ENCODE results near the gene TMED1. TPM values are rescaled to one million over a fixed set of nuclear protein-coding genes. Genes with fewer than 3 reads are reported as not detected.
"Not testable (repeated sequence)": the region's sequence is repeated elsewhere in the genome, so short reads cannot be mapped to it uniquely, and the experiment has no call there.

TMED1 gene
- total RNA-seq, result 16.4 TPM

DNA sequence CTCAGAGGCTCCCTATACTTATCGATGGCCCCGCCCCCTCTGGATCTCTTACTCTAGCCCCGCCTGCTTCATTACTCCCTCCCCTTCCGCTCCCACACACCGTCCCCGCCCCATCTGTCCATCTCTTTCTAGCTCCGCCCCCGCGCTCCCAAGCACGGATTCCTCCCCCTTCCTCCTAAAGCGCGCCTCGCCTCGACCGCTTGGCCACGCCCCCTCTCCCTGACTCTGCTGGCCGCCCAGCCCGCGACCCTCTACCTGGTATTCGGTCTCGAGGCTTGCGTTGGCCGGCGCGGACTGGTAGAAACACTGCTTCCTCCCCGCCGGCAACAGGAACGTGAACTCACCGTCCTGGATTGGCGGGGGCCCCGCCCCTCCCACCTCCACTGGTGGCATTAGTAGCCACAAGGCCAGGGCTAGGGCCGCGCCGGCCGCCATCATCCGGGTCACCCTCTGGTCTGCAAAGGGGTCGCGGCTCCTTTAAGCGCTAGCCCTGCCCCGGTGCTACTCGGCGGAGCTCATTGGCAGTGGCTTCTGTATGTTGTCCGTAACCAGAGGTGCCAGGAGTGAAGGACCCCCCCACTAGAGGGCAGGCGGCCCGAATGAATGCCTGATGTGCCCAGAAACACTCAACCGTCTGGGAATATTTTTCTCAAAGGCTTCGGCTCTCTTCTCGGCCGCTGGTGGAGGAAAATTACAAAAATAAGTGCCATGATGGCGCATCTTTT is at the start of gene TMED1:
Gene TMED1, minus strand, starts transcription at position 459 of the 725 bp plus-strand sequence. Its CDS starts 21 bp downstream, at position 438.
- ATAC-seq, result peak; percentile 95

DNA sequence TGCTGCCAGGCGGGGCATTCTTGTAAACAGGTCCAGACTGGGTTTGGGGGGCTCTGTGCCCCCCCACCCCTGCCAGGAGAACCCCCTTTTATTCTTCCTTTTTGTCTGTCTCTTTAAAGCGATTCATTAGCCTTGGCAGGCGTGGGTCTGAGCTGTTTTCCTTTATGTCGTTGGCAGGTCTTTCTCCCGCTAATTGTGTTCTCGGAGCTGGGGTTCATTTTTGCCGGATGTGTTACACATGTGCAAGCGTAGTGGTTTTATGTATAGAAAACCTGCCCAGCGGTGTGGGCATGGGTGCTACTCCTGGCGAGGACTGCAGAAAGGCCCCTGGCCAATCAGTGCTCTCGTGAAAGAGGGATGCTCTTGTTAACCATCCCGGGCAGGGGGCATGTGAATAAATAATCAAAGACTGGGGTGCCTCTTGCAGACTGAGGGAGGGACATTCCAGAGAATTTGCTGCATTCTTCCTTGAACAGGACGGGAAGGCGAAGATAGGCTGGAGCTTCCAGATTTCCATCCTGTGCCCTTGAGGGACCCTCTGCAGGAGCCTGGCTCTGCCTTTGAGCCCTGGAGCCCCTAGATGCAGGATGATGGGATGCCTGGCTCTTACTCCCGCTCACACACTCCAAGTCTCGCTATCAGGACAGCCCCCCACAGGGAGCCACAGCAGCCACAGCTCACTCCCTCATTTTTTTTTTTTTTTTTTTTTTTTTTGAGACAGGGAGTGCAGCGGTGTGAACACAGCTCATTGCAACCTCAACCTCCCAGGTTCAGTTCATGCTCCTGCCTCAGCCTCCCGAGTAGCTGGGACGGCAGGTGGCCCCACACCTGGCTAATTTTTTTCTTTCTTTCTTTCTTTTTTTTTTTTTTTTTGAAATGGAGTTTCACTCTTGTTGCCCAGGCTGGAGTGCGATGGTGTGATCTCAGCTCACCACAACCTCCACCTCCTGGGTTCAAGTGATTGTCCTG is 49.5 kb upstream of the TMED1 start:
- ATAC-seq, result no peak

- ATAC-seq, result peak; percentile 12
Measured at GRCh38 chr19:10884274-10884673, 48.3 kb upstream of the TMED1 start.

DNA sequence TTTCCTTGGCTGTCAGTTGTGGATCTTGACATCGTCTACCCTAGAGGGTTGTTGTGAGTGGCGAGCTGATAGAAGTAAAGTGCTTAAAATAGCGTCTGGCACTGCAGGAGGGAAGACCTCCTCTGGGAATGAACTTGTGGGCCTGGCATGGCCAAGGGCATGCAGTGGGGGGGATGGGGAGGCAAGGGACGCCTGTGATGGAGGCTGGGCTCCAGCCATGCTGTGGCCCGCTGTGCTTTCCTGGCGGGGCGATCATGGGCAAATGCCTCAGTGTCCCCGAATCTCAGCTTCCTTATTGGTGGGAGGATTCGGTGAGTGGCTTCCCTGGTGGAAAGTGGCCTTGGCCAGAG is 46.1 kb upstream of the TMED1 start:
- no peak for ATAC-seq

- no peak for ATAC-seq
Measured at GRCh38 chr19:10881403-10882107, 45.5 kb upstream of the TMED1 start.

- no peak for ATAC-seq
Measured at GRCh38 chr19:10878253-10878652, 42.2 kb upstream of the TMED1 start.

DNA sequence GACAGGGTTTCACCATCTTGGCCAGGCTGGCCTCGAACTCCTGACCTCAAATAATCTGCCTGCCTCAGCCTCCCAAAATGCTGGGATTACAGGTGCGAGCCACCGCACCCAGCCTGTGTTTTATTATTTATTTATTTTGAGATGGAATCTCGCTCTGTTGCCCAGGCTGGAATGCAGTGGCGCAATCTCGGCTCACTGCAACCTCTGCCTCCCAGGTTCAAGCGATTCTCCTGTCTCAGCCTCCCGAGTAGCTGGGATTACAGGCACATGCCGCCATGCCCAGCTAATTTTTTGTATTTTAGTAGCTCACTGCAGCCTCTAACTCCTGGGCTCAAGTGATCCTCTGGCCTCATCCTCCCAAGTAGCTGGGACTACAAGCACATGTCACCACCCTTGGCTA is 41.6 kb upstream of the TMED1 start:
- ATAC-seq, result not testable (repeated sequence)

- no peak for ATAC-seq
Measured at GRCh38 chr19:10876459-10877240, 40.6 kb upstream of the TMED1 start.

DNA sequence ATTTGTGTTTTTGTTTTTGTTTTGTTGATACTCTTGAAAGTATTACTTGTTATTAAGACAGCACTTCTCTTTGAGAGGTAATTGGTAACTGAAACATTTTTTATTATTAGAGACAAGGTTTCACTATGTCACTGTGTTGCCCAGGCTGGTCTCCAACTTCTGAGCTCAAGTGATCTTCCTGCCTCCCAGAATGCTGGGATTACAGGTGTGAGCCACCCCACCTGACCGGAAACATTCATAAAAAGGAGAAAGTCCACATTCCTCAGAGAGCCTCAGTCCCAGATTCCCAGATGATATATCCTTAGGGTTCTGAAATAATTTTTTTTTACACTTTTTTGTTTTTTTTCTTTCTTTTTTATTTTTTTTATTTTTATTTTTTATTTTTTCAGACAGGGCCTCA is 38.0 kb upstream of the TMED1 start:
- no peak for ATAC-seq

DNA sequence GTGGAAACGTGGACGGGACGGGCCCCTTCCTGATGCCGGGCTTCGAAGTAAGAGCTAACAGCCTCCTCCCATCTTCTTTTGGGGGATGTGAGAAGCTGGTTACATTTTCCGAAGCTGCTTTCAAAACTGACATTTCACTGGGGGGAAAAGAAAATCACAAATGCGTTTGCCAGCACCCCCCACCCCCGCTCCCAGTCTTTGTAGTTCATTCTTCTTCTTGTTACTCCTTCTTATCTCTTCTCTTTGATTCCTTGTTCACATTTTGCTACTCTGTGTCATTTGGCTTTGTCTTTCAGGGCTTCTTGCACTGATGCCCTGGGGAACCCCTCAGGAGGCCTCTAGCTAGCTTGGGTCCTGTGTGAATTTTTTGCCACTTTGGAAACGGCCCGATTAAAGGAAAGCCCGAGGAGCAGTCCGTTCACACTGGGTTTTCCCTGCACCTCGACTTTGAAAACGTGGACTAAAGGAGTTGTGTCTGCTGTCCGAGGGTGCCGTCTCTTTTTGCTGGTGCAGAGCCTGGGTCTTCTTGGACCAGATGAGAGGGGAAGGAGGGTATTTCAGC is 36.6 kb upstream of the TMED1 start:
- ATAC-seq, result no peak

GRCh38 chr19:10871711-10872545 is 35.9 kb upstream of the TMED1 start:
- ATAC-seq, result peak; percentile 1

DNA sequence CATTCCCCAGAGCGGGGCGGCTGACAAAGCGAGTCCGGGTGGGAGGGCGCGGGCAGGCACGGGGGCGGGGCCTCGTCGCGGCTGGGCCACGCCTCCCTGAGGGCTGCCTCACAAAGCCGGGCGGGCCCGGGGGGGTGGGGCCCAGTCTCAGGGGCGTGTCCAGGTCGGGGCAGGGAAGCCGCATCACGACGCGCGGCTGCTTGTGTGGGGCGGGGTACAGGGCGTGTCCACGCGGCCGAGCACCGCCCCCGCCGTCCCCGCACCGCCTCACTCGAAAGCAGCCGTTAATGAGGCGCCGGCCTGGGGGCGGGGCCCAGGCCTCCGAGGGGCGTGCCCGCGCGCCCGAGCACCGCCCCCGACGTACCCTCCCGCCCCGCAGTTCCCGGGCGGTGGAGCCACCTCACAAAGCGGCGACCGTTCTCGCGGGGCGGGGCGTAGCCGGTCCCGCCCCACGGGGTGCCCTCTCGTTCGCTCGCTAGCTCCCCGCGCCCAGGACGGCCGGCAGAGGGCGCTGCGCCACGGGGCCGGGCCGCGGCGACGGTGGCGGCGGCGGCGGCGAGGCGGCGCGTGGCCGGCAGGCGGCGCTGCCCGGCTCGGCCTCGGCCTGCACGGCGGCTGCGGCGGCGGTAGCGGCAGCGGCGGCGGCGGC is 35.1 kb upstream of the TMED1 start, which contains the start of gene CARM1:
Gene CARM1, plus strand, starts transcription at position 599 of the 649 bp plus-strand sequence. CDS start 150 bp downstream, outside the sequence.
- ATAC-seq, result peak; percentile 96

DNA sequence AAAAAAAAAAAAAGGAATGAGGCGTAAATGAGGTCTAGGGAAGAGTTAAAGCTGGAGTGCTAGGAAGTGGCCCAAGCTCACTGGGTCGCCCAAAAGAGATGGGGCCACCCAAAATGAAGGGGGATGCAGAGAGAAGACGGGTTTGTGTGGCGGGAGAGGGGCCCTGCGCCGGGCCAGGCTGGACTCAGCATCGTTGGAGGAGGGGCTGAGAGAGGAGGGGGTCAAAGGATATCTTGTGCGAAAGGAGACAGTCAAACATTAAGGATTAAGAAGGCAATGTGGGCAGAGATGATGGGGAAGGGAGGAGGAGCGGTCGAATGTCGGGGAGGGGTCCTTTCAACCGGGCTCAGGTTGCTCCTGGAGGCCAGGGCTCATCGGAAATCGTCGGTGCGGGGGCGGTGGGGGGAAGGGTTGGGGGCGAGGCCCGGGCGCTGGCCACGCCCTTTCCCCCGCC is 34.5 kb upstream of the TMED1 start:
- no peak for ATAC-seq

GRCh38 chr19:10869872-10870311 is 33.9 kb upstream of the TMED1 start:
- not testable (repeated sequence) for ATAC-seq

GRCh38 chr19:10868872-10869547 is 33.0 kb upstream of the TMED1 start:
- no peak for ATAC-seq

GRCh38 chr19:10866495-10866894 is 30.5 kb upstream of the TMED1 start:
- ATAC-seq, result no peak

- peak; percentile 72 for ATAC-seq
Measured at GRCh38 chr19:10864538-10864899, 28.5 kb upstream of the TMED1 start.

DNA sequence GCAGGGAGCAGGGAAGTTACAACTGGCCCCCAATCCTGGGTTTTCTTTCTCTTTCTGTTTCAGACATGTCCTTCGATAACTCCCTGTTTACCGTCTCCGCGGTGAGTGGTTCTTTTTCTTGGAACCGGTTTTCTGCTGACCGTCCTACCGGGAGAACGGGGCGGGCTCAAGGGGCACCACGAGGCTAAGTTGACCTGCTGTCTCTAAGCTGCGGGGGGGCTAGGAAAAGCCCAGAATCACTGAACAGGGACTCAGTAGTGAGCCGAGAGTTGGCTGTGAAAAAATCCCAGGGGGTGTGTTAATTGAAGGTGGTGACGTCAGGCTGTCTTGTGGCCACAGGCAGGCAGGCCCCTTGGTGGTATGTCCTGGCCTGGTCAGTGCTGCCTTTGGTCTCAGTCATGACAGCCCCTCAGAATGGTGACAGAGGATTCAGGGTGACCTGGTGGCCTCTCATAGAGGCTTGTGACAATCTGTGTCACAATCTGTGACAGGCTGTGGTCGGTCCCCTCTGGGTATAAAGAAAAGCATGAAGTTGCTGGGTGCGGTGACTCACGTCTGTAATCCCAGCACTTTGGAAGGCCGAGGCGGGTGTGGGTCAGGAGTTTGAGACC is 27.2 kb upstream of the TMED1 start:
- peak; percentile 42 for ATAC-seq

- no peak for ATAC-seq
Measured at GRCh38 chr19:10862561-10863106, 26.6 kb upstream of the TMED1 start.
